HepG2 (cell line): Measurements from ENCODE around the gene ZNF865. TPM values are rescaled to one million over a fixed set of nuclear protein-coding genes. Genes with fewer than 3 reads are reported as not detected.
A peak's percentile ranks its signal among the peaks of the same experiment; 100 is the strongest.

ENCODE experiments used
- ATAD3A ChIP-seq: sonication (generic); formaldehyde crosslinking; IDR thresholded peaks from 2 replicates; pipeline ENCODE4 v1.4.0; 2020; ENCODE audit warnings: missing genetic modification reagents
- ATRX ChIP-seq: sonication (generic); formaldehyde crosslinking; IDR thresholded peaks from 2 replicates; pipeline ENCODE4 v1.4.0; 2020; ENCODE audit warnings: missing genetic modification reagents, borderline replicate concordance
- GATA4 ChIP-seq: sonication (generic); IDR thresholded peaks from 2 replicates; pipeline ENCODE4 v1.6.1; 2016; ENCODE audit warnings: antibody characterized with exemption, low read depth, borderline replicate concordance
- HDAC2 ChIP-seq: sonication (generic); formaldehyde crosslinking; IDR thresholded peaks from 2 replicates; pipeline ENCODE4 v1.4.0; 2020; ENCODE audit warnings: missing genetic modification reagents
- KMT2B ChIP-seq: IDR thresholded peaks from 2 replicates; pipeline ENCODE4 v1.6.1; 2016; ENCODE audit warnings: missing genetic modification reagents, missing compliant biosample characterization
- MTF1 ChIP-seq: sonication (generic); formaldehyde crosslinking; IDR thresholded peaks from 2 replicates; pipeline ENCODE4 v1.5.0; 2020; ENCODE audit warnings: missing genetic modification reagents
- POLR2A ChIP-seq, 2 experiments: IDR thresholded peaks; 2 replicates each; pipeline ENCODE4 v1.6.1; 2011; ENCODE audit warnings: low read depth in 2 of 2, low read length in 2 of 2, mild to moderate bottlenecking in 1 of 2, moderate library complexity in 1 of 2; ENCODE audit not compliant: insufficient read depth in 1 of 2
- POLR2AphosphoS2 ChIP-seq: IDR thresholded peaks from 2 replicates; pipeline ENCODE4 v1.6.1; 2011; ENCODE audit warnings: low read depth, low read length, improper control_type of control experiment
- POLR2AphosphoS5 ChIP-seq: IDR thresholded peaks from 2 replicates; pipeline ENCODE4 v1.6.1; 2012; ENCODE audit warnings: low read depth, low read length
- SIN3B ChIP-seq: fragments of 150-350 bp; IDR thresholded peaks from 2 replicates; pipeline ENCODE4 v1.6.1; 2014; ENCODE audit warnings: low read length
- U2AF1 ChIP-seq: fragments of 200-400 bp; formaldehyde crosslinking; optimal IDR thresholded peaks from 2 replicates; pipeline ENCODE3; 2017; ENCODE audit warnings: mild to moderate bottlenecking, low read depth, low read length
- ZMYM3 ChIP-seq: sonication (generic); formaldehyde crosslinking; IDR thresholded peaks from 2 replicates; pipeline ENCODE4 v1.5.1; 2020; ENCODE audit warnings: mild to moderate bottlenecking, missing genetic modification reagents
- ZNF317 ChIP-seq: sonication (generic); formaldehyde crosslinking; IDR thresholded peaks from 2 replicates; pipeline ENCODE4 v1.5.0; 2020; ENCODE audit warnings: mild to moderate bottlenecking, missing genetic modification reagents
- ZNF430 ChIP-seq: sonication (generic); formaldehyde crosslinking; IDR thresholded peaks from 2 replicates; pipeline ENCODE4 v1.9.0; 2021; ENCODE audit warnings: mild to moderate bottlenecking, missing genetic modification reagents
- ZNF615 ChIP-seq: sonication (generic); formaldehyde crosslinking; IDR thresholded peaks from 2 replicates; pipeline ENCODE4 v1.5.0; 2020; ENCODE audit warnings: mild to moderate bottlenecking, missing genetic modification reagents, borderline replicate concordance
- ZNF780A ChIP-seq: sonication (generic); formaldehyde crosslinking; IDR thresholded peaks from 2 replicates; pipeline ENCODE4 v1.8.0; 2022; ENCODE audit warnings: mild to moderate bottlenecking, missing genetic modification reagents, moderate library complexity
- polyA plus RNA-seq, 8 experiments: library from polyadenylated mRNA; depleted of rRNA in 3 of 8; stranded (reverse) in 7 of 8; unstranded in 1 of 8; fragments of >200 nt; fragmentation: Illumina TruSeq in 4 of 8; extraction: Trizol in 4 of 8; gene quantifications; 2 replicates each; pipeline versions ENCODE4 v1.2.1 to v1.2.3, GENCODE V29; 2011 to 2016; ENCODE audit warnings: low read depth in 4 of 8, missing spikeins in 1 of 8, mixed read lengths in 1 of 8; ENCODE audit not compliant: insufficient read depth in 1 of 8
- total RNA-seq, 5 experiments: library from RNA; depleted of rRNA; stranded (reverse); fragments of >200 nt; fragmentation: Illumina TruSeq; extraction: Trizol; gene quantifications; 2 replicates each; pipeline ENCODE4 v1.2.3, GENCODE V29; 2016; ENCODE audit warnings: low read depth in 1 of 5
- TF ChIP-seq, protein P1 (sequence below): sonication (generic); formaldehyde crosslinking; IDR thresholded peaks from 2 replicates; pipeline ENCODE4 v1.4.0; 2020; ENCODE audit warnings: missing genetic modification reagents, borderline replicate concordance
- TF ChIP-seq, protein P2 (sequence below): IDR thresholded peaks from 2 replicates; pipeline ENCODE4 v1.6.1; 2012; ENCODE audit warnings: low read depth, low read length, improper control_type of control experiment
- TF ChIP-seq, protein P3 (sequence below): sonication (generic); formaldehyde crosslinking; conservative IDR thresholded peaks from 2 replicates; pipeline ENCODE4 v1.5.0; 2020; ENCODE audit warnings: missing genetic modification reagents
- TF ChIP-seq, protein P4 (sequence below): sonication (generic); formaldehyde crosslinking; IDR thresholded peaks from 2 replicates; pipeline ENCODE4 v1.4.0; 2020; ENCODE audit warnings: missing genetic modification reagents
- TF ChIP-seq, protein P5 (sequence below): sonication (generic); formaldehyde crosslinking; IDR thresholded peaks from 2 replicates; pipeline ENCODE4 v1.4.0; 2020; ENCODE audit warnings: missing genetic modification reagents, borderline replicate concordance
- TF ChIP-seq, protein P6 (sequence below): sonication (generic); formaldehyde crosslinking; IDR thresholded peaks from 2 replicates; pipeline ENCODE4 v1.8.1; 2023; ENCODE audit warnings: missing genetic modification reagents, inconsistent platforms, borderline replicate concordance

The ZNF865 gene
- total and polyA plus RNA-seq, 2 of the 13 experiments (the other 11 are each of a cell fraction or from before 2014, with no cell fraction given), result 0.93 to 1.0 TPM

DNA sequence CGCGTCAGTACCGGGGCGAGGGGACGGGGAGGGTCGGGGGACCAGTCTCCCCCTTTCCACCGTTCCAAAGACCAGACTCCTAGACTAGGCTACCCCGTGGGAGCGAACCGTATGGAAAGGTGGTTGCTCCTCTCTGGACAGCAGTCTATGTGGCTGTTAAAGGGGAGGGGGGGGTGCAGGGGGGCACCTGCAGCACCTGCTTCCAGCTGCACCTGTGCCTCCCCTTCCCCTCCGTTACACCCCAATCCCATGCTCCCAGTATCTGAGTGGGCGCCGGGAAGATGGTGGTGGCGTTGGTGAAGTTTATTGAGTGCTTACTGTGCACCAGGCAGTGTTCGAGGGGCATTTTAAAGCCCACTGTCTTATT is 4.8 kb upstream of the ZNF865 start (continued):
- TF ChIP-seq, protein P1, sequence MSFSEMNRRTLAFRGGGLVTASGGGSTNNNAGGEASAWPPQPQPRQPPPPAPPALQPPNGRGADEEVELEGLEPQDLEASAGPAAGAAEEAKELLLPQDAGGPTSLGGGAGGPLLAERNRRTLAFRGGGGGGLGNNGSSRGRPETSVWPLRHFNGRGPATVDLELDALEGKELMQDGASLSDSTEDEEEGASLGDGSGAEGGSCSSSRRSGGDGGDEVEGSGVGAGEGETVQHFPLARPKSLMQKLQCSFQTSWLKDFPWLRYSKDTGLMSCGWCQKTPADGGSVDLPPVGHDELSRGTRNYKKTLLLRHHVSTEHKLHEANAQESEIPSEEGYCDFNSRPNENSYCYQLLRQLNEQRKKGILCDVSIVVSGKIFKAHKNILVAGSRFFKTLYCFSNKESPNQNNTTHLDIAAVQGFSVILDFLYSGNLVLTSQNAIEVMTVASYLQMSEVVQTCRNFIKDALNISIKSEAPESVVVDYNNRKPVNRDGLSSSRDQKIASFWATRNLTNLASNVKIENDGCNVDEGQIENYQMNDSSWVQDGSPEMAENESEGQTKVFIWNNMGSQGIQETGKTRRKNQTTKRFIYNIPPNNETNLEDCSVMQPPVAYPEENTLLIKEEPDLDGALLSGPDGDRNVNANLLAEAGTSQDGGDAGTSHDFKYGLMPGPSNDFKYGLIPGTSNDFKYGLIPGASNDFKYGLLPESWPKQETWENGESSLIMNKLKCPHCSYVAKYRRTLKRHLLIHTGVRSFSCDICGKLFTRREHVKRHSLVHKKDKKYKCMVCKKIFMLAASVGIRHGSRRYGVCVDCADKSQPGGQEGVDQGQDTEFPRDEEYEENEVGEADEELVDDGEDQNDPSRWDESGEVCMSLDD (CRISPR knock-in tag), result no peak
- no peak for TF ChIP-seq ZNF430 (CRISPR knock-in tag)
- TF ChIP-seq ZMYM3, result no peak
- no peak for TF ChIP-seq ZNF615
- TF ChIP-seq POLR2A (IDR thresholded peaks at IDR 0.05; ENCODE audit: insufficient read depth in 1 of 2, low read depth in 2 of 2, low read length in 2 of 2), result peak in 1 of 2 experiments; percentile 56; a peak in 2 of 4 replicates
- TF ChIP-seq, protein P2, sequence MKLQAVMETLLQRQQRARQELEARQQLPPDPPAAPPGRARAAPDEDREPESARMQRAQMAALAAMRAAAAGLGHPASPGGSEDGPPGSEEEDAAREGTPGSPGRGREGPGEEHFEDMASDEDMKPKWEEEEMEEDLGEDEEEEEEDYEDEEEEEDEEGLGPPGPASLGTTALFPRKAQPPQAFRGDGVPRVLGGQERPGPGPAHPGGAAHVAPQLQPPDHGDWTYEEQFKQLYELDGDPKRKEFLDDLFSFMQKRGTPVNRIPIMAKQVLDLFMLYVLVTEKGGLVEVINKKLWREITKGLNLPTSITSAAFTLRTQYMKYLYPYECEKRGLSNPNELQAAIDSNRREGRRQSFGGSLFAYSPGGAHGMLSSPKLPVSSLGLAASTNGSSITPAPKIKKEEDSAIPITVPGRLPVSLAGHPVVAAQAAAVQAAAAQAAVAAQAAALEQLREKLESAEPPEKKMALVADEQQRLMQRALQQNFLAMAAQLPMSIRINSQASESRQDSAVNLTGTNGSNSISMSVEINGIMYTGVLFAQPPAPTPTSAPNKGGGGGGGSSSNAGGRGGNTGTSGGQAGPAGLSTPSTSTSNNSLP, result no peak
- TF ChIP-seq, protein P3, sequence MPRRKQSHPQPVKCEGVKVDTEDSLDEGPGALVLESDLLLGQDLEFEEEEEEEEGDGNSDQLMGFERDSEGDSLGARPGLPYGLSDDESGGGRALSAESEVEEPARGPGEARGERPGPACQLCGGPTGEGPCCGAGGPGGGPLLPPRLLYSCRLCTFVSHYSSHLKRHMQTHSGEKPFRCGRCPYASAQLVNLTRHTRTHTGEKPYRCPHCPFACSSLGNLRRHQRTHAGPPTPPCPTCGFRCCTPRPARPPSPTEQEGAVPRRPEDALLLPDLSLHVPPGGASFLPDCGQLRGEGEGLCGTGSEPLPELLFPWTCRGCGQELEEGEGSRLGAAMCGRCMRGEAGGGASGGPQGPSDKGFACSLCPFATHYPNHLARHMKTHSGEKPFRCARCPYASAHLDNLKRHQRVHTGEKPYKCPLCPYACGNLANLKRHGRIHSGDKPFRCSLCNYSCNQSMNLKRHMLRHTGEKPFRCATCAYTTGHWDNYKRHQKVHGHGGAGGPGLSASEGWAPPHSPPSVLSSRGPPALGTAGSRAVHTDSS (CRISPR knock-in tag), result no peak
- TF ChIP-seq MTF1, result no peak
- no peak for TF ChIP-seq POLR2AphosphoS2
- TF ChIP-seq ATAD3A (CRISPR knock-in tag), result no peak
- TF ChIP-seq SIN3B, result no peak
- TF ChIP-seq KMT2B (CRISPR knock-in tag), result no peak
- no peak for TF ChIP-seq GATA4
- TF ChIP-seq, protein P4, sequence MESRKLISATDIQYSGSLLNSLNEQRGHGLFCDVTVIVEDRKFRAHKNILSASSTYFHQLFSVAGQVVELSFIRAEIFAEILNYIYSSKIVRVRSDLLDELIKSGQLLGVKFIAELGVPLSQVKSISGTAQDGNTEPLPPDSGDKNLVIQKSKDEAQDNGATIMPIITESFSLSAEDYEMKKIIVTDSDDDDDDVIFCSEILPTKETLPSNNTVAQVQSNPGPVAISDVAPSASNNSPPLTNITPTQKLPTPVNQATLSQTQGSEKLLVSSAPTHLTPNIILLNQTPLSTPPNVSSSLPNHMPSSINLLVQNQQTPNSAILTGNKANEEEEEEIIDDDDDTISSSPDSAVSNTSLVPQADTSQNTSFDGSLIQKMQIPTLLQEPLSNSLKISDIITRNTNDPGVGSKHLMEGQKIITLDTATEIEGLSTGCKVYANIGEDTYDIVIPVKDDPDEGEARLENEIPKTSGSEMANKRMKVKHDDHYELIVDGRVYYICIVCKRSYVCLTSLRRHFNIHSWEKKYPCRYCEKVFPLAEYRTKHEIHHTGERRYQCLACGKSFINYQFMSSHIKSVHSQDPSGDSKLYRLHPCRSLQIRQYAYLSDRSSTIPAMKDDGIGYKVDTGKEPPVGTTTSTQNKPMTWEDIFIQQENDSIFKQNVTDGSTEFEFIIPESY (CRISPR knock-in tag), result no peak
- 0 out of 2 replicates have a peak, but pooled peaks have one; percentile 17 for TF ChIP-seq HDAC2
- peak; percentile 45; the same call in 1 of the 2 replicates for TF ChIP-seq POLR2AphosphoS5
- TF ChIP-seq U2AF1, result no peak
- TF ChIP-seq, protein P5, sequence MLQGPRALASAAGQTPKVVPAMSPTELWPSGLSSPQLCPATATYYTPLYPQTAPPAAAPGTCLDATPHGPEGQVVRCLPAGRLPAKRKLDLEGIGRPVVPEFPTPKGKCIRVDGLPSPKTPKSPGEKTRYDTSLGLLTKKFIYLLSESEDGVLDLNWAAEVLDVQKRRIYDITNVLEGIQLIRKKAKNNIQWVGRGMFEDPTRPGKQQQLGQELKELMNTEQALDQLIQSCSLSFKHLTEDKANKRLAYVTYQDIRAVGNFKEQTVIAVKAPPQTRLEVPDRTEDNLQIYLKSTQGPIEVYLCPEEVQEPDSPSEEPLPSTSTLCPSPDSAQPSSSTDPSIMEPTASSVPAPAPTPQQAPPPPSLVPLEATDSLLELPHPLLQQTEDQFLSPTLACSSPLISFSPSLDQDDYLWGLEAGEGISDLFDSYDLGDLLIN (CRISPR knock-in tag), result no peak
- TF ChIP-seq ATRX (CRISPR knock-in tag), result no peak
- no peak for TF ChIP-seq ZNF317
- TF ChIP-seq, protein P6, sequence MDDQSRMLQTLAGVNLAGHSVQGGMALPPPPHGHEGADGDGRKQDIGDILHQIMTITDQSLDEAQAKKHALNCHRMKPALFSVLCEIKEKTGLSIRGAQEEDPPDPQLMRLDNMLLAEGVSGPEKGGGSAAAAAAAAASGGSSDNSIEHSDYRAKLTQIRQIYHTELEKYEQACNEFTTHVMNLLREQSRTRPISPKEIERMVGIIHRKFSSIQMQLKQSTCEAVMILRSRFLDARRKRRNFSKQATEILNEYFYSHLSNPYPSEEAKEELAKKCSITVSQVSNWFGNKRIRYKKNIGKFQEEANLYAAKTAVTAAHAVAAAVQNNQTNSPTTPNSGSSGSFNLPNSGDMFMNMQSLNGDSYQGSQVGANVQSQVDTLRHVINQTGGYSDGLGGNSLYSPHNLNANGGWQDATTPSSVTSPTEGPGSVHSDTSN, result no peak
- TF ChIP-seq ZNF780A (CRISPR knock-in tag), result no peak
